Transverse colon (tissue), 4 donors: ENCODE measurements around the gene NCBP1.

Source experiments
- CTCF ChIP-seq, 5 experiments: fragments of 200-600 bp in 3 of 5; fragments of 450-650 bp in 2 of 5; sonication (generic) in 3 of 5; IDR thresholded peaks; 1 replicate in 2 of 5; 2 replicates in 3 of 5; pipeline ENCODE4 v1.5.1; 2016 to 2017; ENCODE audit warnings: antibody characterized with exemption in 5 of 5, inconsistent platforms in 3 of 5, mild to moderate bottlenecking in 2 of 5, moderate library complexity in 1 of 5
- POLR2A ChIP-seq: fragments of 450-650 bp; IDR thresholded peaks from one replicate; pipeline ENCODE4 v1.6.1; 2016; ENCODE audit warnings: antibody characterized with exemption, mild to moderate bottlenecking, moderate library complexity
- POLR2AphosphoS5 ChIP-seq, 3 donors: sonication (generic); formaldehyde crosslinking; IDR thresholded peaks; one replicate each; pipeline ENCODE4 v1.6.1; 2016; ENCODE audit warnings: antibody characterized with exemption in 3 of 3

- TF ChIP-seq CTCF (IDR thresholded peaks at IDR 0.05) (no peak), POLR2AphosphoS5 (IDR thresholded peaks at IDR 0.05) (no peak), POLR2A (no peak)
These were observed 18.0 kb downstream of the NCBP1 start for GRCh38 chr9:97651646-97652045.
